ENCODE data around the gene PDZD8.
A peak's percentile ranks its signal among the peaks of the same experiment; 100 is the strongest.

Gene PDZD8

DNA sequence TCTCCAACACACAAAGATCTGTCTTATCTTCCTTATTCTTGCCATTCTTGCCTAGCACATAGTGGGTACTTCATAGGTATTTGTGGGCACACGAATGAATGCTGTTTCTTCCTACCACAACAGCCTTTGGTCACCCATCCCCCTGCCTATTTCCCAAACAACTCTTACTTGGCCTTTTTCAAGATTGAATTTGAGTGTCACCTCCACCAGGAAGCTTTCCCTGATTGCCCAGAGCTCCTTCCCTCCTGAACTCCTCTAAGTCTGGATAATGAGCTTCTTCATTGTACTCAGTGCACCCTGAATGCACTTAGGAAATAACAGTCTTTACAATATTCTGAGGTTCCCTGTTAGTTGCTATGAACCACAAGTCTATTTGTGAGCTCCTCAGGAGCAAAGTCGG lies 11.6 kb upstream of the PDZD8 start:
- no peaks in the 10 kb centered on the region for H3K79me1 ChIP-seq (replicated peaks; ENCODE audit: low read length, poor library complexity, severe bottlenecking)
- no peak for DNase-seq
- H3K27ac ChIP-seq (ENCODE audit: low read length, poor library complexity, severe bottlenecking): no peak overlapping the region
- no peak overlapping the region for H3K4me2 ChIP-seq (ENCODE audit: low read length, poor library complexity, severe bottlenecking)
- WGBS: 78% methylated on average over 2 of the region's 2 CpGs
- H3K4me3 ChIP-seq (ENCODE audit: insufficient read depth in 1 of 2, low read depth in 1 of 2, low read length in 2 of 2): no peak overlapping the region
- no peaks in the 10 kb centered on the region for H3K36me3 ChIP-seq (ENCODE audit: control insufficient read depth in 1 of 2, insufficient read depth in 2 of 2, low read depth in 1 of 2, low read length in 2 of 2)
- H2BK120ac ChIP-seq (ENCODE audit: low read depth, low read length): no peak overlapping the region
- H2BK5ac ChIP-seq (ENCODE audit: low read depth, low read length, poor library complexity, severe bottlenecking): no peak overlapping the region
- H3K9me3 ChIP-seq (ENCODE audit: control insufficient read depth, low read length): peaks cover 4% of the 10 kb centered on the region
- H3K4me1 ChIP-seq (ENCODE audit: control insufficient read depth, insufficient read depth, low read depth, low read length): no peaks in the 10 kb centered on the region
- H3K9ac ChIP-seq (ENCODE audit: low read length): no peak overlapping the region
- no peak overlapping the region for H3K4ac ChIP-seq (ENCODE audit: low read depth in 1 of 2, low read length in 2 of 2)
- no peak overlapping the region for H4K8ac ChIP-seq (ENCODE audit: low read length)
- no peak overlapping the region for H2BK12ac ChIP-seq (ENCODE audit: low read length in 2 of 2)
- H3K18ac ChIP-seq (ENCODE audit: low read depth in 1 of 2, low read length in 2 of 2): no peak overlapping the region
- H2AFZ ChIP-seq (ENCODE audit: low read depth, low read length): no peak overlapping the region
- H4K91ac ChIP-seq (ENCODE audit: low read length): no peak overlapping the region
- H3K14ac ChIP-seq (ENCODE audit: low read length in 2 of 2): no peak overlapping the region
- no peak overlapping the region for H2BK15ac ChIP-seq (ENCODE audit: low read depth, poor library complexity, severe bottlenecking)
- H3K23ac ChIP-seq (ENCODE audit: low read length in 2 of 2): no peak overlapping the region
- H2AK5ac ChIP-seq (ENCODE audit: low read length, severe bottlenecking): no peak overlapping the region
- H3K27me3 ChIP-seq (ENCODE audit: control insufficient read depth in 1 of 2, insufficient read depth in 1 of 2, low read length in 2 of 2): peaks cover 14 to 52% of the 10 kb centered on the region in 2 experiments

DNA sequence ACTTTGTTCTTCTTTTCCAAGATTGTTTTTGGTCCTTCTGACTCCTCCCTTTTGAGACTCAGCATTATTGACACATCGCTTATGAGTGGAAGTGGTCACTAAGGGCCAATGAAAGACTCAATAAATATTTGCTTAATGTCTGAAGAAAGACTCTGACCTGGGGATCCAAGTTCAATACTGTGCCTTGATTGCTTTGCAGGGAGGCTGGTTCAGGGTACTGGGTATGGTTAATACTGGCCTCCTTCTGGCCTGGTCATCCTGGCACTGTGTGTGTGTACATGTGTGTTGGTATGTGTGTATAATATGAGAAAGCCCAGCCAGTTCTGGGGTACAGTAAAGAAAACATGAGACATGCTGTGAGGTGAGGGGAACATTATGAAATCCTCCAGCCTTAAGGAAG lies 7.6 kb upstream of the PDZD8 start:
- Histone ChIP-seq H4K8ac (ENCODE audit: low read length) (no peak overlapping the region), H3K4me3 (ENCODE audit: insufficient read depth in 1 of 2, low read depth in 1 of 2, low read length in 2 of 2) (no peak overlapping the region), H3K14ac (ENCODE audit: low read length in 2 of 2) (no peak overlapping the region), H4K91ac (ENCODE audit: low read length) (no peak overlapping the region), H3K9ac (ENCODE audit: low read length) (no peak overlapping the region), H2AK5ac (ENCODE audit: low read length, severe bottlenecking) (no peak overlapping the region), H3K9me3 (ENCODE audit: control insufficient read depth, low read length) (peaks cover 3% of the 10 kb centered on the region), H3K23ac (ENCODE audit: low read length in 2 of 2) (no peak overlapping the region), H2BK15ac (ENCODE audit: low read depth, poor library complexity, severe bottlenecking) (no peak overlapping the region), H3K36me3 (ENCODE audit: control insufficient read depth in 1 of 2, insufficient read depth in 2 of 2, low read depth in 1 of 2, low read length in 2 of 2) (no peaks in the 10 kb centered on the region), H2BK120ac (ENCODE audit: low read depth, low read length) (no peak overlapping the region), H3K4ac (ENCODE audit: low read depth in 1 of 2, low read length in 2 of 2) (no peak overlapping the region), H3K27me3 (ENCODE audit: control insufficient read depth in 1 of 2, insufficient read depth in 1 of 2, low read length in 2 of 2) (peaks cover 28 to 51% of the 10 kb centered on the region in 2 experiments), H2BK12ac (ENCODE audit: low read length in 2 of 2) (no peak overlapping the region), H2AFZ (ENCODE audit: low read depth, low read length) (no peak overlapping the region), H3K4me1 (ENCODE audit: control insufficient read depth, insufficient read depth, low read depth, low read length) (no peaks in the 10 kb centered on the region), H3K4me2 (ENCODE audit: low read length, poor library complexity, severe bottlenecking) (no peak overlapping the region), H2BK5ac (ENCODE audit: low read depth, low read length, poor library complexity, severe bottlenecking) (no peak overlapping the region), H3K18ac (ENCODE audit: low read depth in 1 of 2, low read length in 2 of 2) (no peak overlapping the region), H3K27ac (ENCODE audit: low read length, poor library complexity, severe bottlenecking) (no peak overlapping the region), H3K79me1 (replicated peaks; ENCODE audit: low read length, poor library complexity, severe bottlenecking) (no peaks in the 10 kb centered on the region)
- WGBS: 95% methylated on average over 1 of the region's 1 CpG
- no peak for DNase-seq

DNA sequence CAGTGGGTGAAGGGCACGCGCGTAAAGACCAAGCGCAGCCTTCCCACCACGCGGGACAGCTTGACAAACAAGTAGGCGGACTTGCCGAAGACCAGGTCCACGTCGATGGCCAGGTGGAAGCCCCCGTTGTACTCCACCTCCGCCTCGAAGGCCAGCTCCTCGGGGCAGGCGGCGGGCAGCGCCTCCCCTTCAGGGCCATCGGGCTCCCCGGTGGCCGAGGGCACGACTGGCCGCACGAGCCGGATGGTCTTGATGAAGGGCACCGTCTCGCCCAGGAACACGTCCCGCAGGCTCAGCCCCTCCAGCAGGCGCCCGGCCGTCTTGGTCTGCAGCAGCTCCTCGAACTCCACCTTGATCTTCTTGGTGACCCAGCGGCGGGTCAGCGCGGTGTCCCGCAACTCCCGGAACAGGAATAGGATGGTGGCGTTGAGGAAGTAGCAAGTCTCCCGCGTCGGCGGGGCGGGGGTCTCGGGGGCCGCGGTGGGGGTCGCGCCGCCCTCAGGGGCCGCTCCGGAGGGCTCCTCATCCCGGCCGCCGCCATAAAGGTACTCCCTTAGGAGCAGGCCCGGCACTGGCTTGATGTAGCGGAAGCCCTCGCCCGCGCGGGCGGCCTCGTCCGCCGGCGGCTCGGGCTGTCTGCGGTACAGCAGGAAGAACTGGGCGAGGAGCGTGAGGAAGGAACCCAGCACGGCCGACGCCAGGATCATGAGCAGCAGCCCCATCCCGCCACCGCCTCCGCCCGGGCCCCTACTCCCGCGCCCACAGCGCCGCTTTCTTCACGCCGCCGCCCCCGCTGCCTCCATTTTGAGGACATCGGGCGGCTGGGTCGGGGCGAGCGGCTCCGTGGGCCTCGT lies 507 bp downstream of the PDZD8 start:
- H2BK15ac ChIP-seq (ENCODE audit: low read depth, poor library complexity, severe bottlenecking): peak overlapping the region; percentile 77
- H2BK120ac ChIP-seq (ENCODE audit: low read depth, low read length): peak overlapping the region; percentile 65
- peak overlapping the region in 1 of 2 experiments; percentile 35 for H2BK12ac ChIP-seq (ENCODE audit: low read length in 2 of 2)
- DNase-seq: peak; percentile 70
- peak overlapping the region; percentile 91 for H3K4me2 ChIP-seq (ENCODE audit: low read length, poor library complexity, severe bottlenecking)
- no peaks in the 10 kb centered on the region for H3K79me1 ChIP-seq (replicated peaks; ENCODE audit: low read length, poor library complexity, severe bottlenecking)
- H3K36me3 ChIP-seq (ENCODE audit: control insufficient read depth in 1 of 2, insufficient read depth in 2 of 2, low read depth in 1 of 2, low read length in 2 of 2): no peaks in the 10 kb centered on the region
- H2AFZ ChIP-seq (ENCODE audit: low read depth, low read length): peak overlapping the region; percentile 89
- peak overlapping the region; percentile 65 for H4K8ac ChIP-seq (ENCODE audit: low read length)
- H3K9ac ChIP-seq (ENCODE audit: low read length): peak overlapping the region; percentile 92
- peak overlapping the region; percentile 85 to 88 for H3K18ac ChIP-seq (ENCODE audit: low read depth in 1 of 2, low read length in 2 of 2)
- H3K23ac ChIP-seq (ENCODE audit: low read length in 2 of 2): peak overlapping the region in 1 of 2 experiments; percentile 66
- no peak overlapping the region for H2AK5ac ChIP-seq (ENCODE audit: low read length, severe bottlenecking)
- H3K4me3 ChIP-seq (ENCODE audit: insufficient read depth in 1 of 2, low read depth in 1 of 2, low read length in 2 of 2): peak overlapping the region; percentile 78 to 98
- peaks cover 9 to 17% of the 10 kb centered on the region in 2 experiments for H3K27me3 ChIP-seq (ENCODE audit: control insufficient read depth in 1 of 2, insufficient read depth in 1 of 2, low read length in 2 of 2)
- no peaks in the 10 kb centered on the region for H3K9me3 ChIP-seq (ENCODE audit: control insufficient read depth, low read length)
- peak overlapping the region; percentile 82 for H2BK5ac ChIP-seq (ENCODE audit: low read depth, low read length, poor library complexity, severe bottlenecking)
- peak overlapping the region; percentile 18 for H4K91ac ChIP-seq (ENCODE audit: low read length)
- under 1% methylated on average over 72 of the region's 92 CpGs for WGBS
- no peak overlapping the region for H3K27ac ChIP-seq (ENCODE audit: low read length, poor library complexity, severe bottlenecking)
- peaks cover 11% of the 10 kb centered on the region for H3K4me1 ChIP-seq (ENCODE audit: control insufficient read depth, insufficient read depth, low read depth, low read length)
- H3K4ac ChIP-seq (ENCODE audit: low read depth in 1 of 2, low read length in 2 of 2): peak overlapping the region; percentile 41 to 62
- peak overlapping the region in 1 of 2 experiments; percentile 89 for H3K14ac ChIP-seq (ENCODE audit: low read length in 2 of 2)

DNA sequence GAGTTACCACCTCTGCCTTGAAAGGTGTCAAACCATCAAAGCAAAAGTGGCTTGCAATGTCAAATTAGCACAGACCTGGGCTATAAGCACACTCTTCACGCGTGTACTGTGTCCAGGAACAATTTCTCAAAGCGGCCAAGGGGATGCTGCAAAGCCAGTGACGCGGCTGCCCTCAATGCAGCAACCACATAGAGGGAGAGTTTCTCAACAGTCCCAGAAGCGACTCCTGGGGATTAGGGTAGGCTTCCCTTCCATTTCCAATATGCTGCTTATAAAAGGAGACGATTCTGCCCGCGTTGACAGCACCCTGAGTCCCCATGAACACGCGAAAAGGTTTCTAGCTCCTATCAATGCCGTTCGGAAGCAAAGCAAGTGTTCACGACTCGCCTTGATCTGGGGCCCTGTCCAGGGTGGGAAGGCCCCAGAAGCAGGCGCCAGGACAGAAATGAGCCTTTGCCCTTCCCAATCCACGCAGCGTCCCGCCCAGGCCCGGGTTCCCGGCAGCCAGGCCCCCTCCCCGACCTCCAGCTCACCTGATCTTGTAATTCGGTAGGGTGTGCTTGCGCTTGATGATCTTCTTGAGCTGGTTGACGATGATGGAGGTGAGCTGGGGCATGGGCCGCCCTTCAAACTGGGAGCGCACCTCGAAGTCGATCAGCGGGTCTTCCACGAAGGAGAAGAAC lies 1.3 kb downstream of the PDZD8 start:
- H3K4me3 ChIP-seq (ENCODE audit: insufficient read depth in 1 of 2, low read depth in 1 of 2, low read length in 2 of 2): peak overlapping the region; percentile 78 to 98
- H3K4me2 ChIP-seq (ENCODE audit: low read length, poor library complexity, severe bottlenecking): peak overlapping the region; percentile 91
- no peak overlapping the region for H3K27ac ChIP-seq (ENCODE audit: low read length, poor library complexity, severe bottlenecking)
- H4K91ac ChIP-seq (ENCODE audit: low read length): no peak overlapping the region
- no peak overlapping the region for H2BK120ac ChIP-seq (ENCODE audit: low read depth, low read length)
- H3K36me3 ChIP-seq (ENCODE audit: control insufficient read depth in 1 of 2, insufficient read depth in 2 of 2, low read depth in 1 of 2, low read length in 2 of 2): no peaks in the 10 kb centered on the region
- H2BK5ac ChIP-seq (ENCODE audit: low read depth, low read length, poor library complexity, severe bottlenecking): no peak overlapping the region
- peak overlapping the region in 1 of 2 experiments; percentile 31 for H3K18ac ChIP-seq (ENCODE audit: low read depth in 1 of 2, low read length in 2 of 2)
- DNase-seq: peak; percentile 79
- H2AK5ac ChIP-seq (ENCODE audit: low read length, severe bottlenecking): no peak overlapping the region
- peaks cover 2 to 10% of the 10 kb centered on the region in 2 experiments for H3K27me3 ChIP-seq (ENCODE audit: control insufficient read depth in 1 of 2, insufficient read depth in 1 of 2, low read length in 2 of 2)
- peak overlapping the region; percentile 92 for H3K9ac ChIP-seq (ENCODE audit: low read length)
- peak overlapping the region in 1 of 2 experiments; percentile 89 for H3K14ac ChIP-seq (ENCODE audit: low read length in 2 of 2)
- peaks cover 11% of the 10 kb centered on the region for H3K4me1 ChIP-seq (ENCODE audit: control insufficient read depth, insufficient read depth, low read depth, low read length)
- no peak overlapping the region for H2BK15ac ChIP-seq (ENCODE audit: low read depth, poor library complexity, severe bottlenecking)
- H2BK12ac ChIP-seq (ENCODE audit: low read length in 2 of 2): no peak overlapping the region
- H2AFZ ChIP-seq (ENCODE audit: low read depth, low read length): no peak overlapping the region
- WGBS: 2% methylated on average over 31 of the region's 31 CpGs
- peak overlapping the region in 1 of 2 experiments; percentile 66 for H3K23ac ChIP-seq (ENCODE audit: low read length in 2 of 2)
- no peak overlapping the region for H3K4ac ChIP-seq (ENCODE audit: low read depth in 1 of 2, low read length in 2 of 2)
- no peak overlapping the region for H4K8ac ChIP-seq (ENCODE audit: low read length)
- H3K79me1 ChIP-seq (replicated peaks; ENCODE audit: low read length, poor library complexity, severe bottlenecking): no peaks in the 10 kb centered on the region
- H3K9me3 ChIP-seq (ENCODE audit: control insufficient read depth, low read length): no peaks in the 10 kb centered on the region

All from mesenchymal stem cell (in vitro differentiated cells and primary cell).